ENCODE results near the gene ATP6V1G2.

The ATP6V1G2 gene

GRCh38 chr6:31586008-31586407, 39.6 kb upstream of the ATP6V1G2 start, which contains the start of gene LST1:
TSS of gene LST1 (plus strand) at chr6:31586277. CDS start at chr6:31587300, 1,023 bp downstream.
- no peak for DNase-seq (ENCODE audit: low read depth)
- TF ChIP-seq CTCF (IDR thresholded peaks at IDR 0.05; ENCODE audit: control insufficient read depth, extremely low read depth, insufficient read depth): no peak
- H3K4me3 ChIP-seq (ENCODE audit: low read depth, low read length): no peak within 1 kb of the TSS

- TF ChIP-seq CTCF (IDR thresholded peaks at IDR 0.05; ENCODE audit: control insufficient read depth, extremely low read depth, insufficient read depth): 0 out of 2 replicates have a peak, but pooled peaks have one; percentile 16
- no peak for DNase-seq (ENCODE audit: low read depth)
- H3K4me3 ChIP-seq (ENCODE audit: low read depth, low read length): no peak overlapping the region
Measured at GRCh38 chr6:31585491-31585890, 39.1 kb upstream of the ATP6V1G2 start.

GRCh38 chr6:31582230-31582643, 35.8 kb upstream of the ATP6V1G2 start, which contains the start of gene LTB:
TSS of gene LTB (minus strand) at chr6:31582424. CDS start at chr6:31582417, 7 bp downstream.
- no peak for DNase-seq (ENCODE audit: low read depth)
- TF ChIP-seq CTCF (IDR thresholded peaks at IDR 0.05; ENCODE audit: control insufficient read depth, extremely low read depth, insufficient read depth): no peak
- H3K4me3 ChIP-seq (ENCODE audit: low read depth, low read length): peak within 1 kb of the TSS; percentile 53

GRCh38 chr6:31581434-31582229, 35.2 kb upstream of the ATP6V1G2 start:
- no peak for TF ChIP-seq CTCF (IDR thresholded peaks at IDR 0.05; ENCODE audit: control insufficient read depth, extremely low read depth, insufficient read depth)
- no peak for DNase-seq (ENCODE audit: low read depth)

GRCh38 chr6:31580807-31581433, 34.5 kb upstream of the ATP6V1G2 start:
- H3K4me3 ChIP-seq (ENCODE audit: low read depth, low read length): peak overlapping the region; percentile 53
- DNase-seq (ENCODE audit: low read depth): no peak
- TF ChIP-seq CTCF (IDR thresholded peaks at IDR 0.05; ENCODE audit: control insufficient read depth, extremely low read depth, insufficient read depth): peak; percentile 87

More at GRCh38 chr6:31581434-31582229, 35.2 kb upstream of the ATP6V1G2 start:
- peak overlapping the region; percentile 53 for H3K4me3 ChIP-seq (ENCODE audit: low read depth, low read length)

GRCh38 chr6:31580438-31580740, 34.0 kb upstream of the ATP6V1G2 start:
- no peak for TF ChIP-seq CTCF (IDR thresholded peaks at IDR 0.05; ENCODE audit: control insufficient read depth, extremely low read depth, insufficient read depth)
- no peak for DNase-seq (ENCODE audit: low read depth)
- peak overlapping the region; percentile 53 for H3K4me3 ChIP-seq (ENCODE audit: low read depth, low read length)

All from LNCaP clone FGC (cell line).